Measurements from ENCODE around the gene RNF181. TPM values are rescaled to one million over a fixed set of nuclear protein-coding genes. Genes with fewer than 3 reads are reported as not detected.
"Not testable (repeated sequence)": the region's sequence is repeated elsewhere in the genome, so short reads cannot be mapped to it uniquely, and the experiment has no call there.

Gene RNF181
- total RNA-seq, 1 donor = 145 TPM

- DNase-seq (ENCODE audit: low read depth in 2 of 3, low spot score in 2 of 3) = no peak
Observed at GRCh38 chr2:85575739-85576138, 19.8 kb upstream of the RNF181 start.

- DNase-seq (ENCODE audit: low read depth in 2 of 3, low spot score in 2 of 3) = no peak
Observed at GRCh38 chr2:85577063-85577385, 18.5 kb upstream of the RNF181 start.

- DNase-seq (ENCODE audit: low read depth in 2 of 3, low spot score in 2 of 3) = peak in 1 of 3 donors; percentile 34
Observed at GRCh38 chr2:85577386-85578242, 17.9 kb upstream of the RNF181 start, which contains the start of gene VAMP8. TSS of gene VAMP8 (plus strand) at chr2:85577586. CDS start at chr2:85577647, 61 bp downstream.

- DNase-seq (ENCODE audit: low read depth in 2 of 3, low spot score in 2 of 3) = peak in 2 of 3 donors; percentile 81 to 85
Observed at GRCh38 chr2:85578243-85579180, 17.0 kb upstream of the RNF181 start.

GRCh38 chr2:85579266-85579935 is 16.1 kb upstream of the RNF181 start:
- peak in 1 of 3 donors; percentile 42 for DNase-seq (ENCODE audit: low read depth in 2 of 3, low spot score in 2 of 3)

- DNase-seq (ENCODE audit: low read depth in 2 of 3, low spot score in 2 of 3) = no peak
Observed at GRCh38 chr2:85580206-85580605, 15.3 kb upstream of the RNF181 start.

- DNase-seq (ENCODE audit: low read depth in 2 of 3, low spot score in 2 of 3) = no peak
Observed at GRCh38 chr2:85582492-85582891, 13.1 kb upstream of the RNF181 start.

GRCh38 chr2:85583667-85584353 is 11.7 kb upstream of the RNF181 start:
- no peak for DNase-seq (ENCODE audit: low read depth in 2 of 3, low spot score in 2 of 3)

- peak in 1 of 3 donors; percentile 37 for DNase-seq (ENCODE audit: low read depth in 2 of 3, low spot score in 2 of 3)
Observed at GRCh38 chr2:85584354-85584856, 11.1 kb upstream of the RNF181 start, which contains the start of gene VAMP5. TSS of gene VAMP5 (plus strand) at chr2:85584431. CDS start at chr2:85584491, 60 bp downstream.

GRCh38 chr2:85584857-85585780 is 10.4 kb upstream of the RNF181 start:
- no peak for DNase-seq (ENCODE audit: low read depth in 2 of 3, low spot score in 2 of 3)

GRCh38 chr2:85585781-85586105 is 9.8 kb upstream of the RNF181 start:
- no peak for DNase-seq (ENCODE audit: low read depth in 2 of 3, low spot score in 2 of 3)

GRCh38 chr2:85588236-85588635 is 7.3 kb upstream of the RNF181 start:
- peak in 1 of 3 donors; percentile 62 for DNase-seq (ENCODE audit: low read depth in 2 of 3, low spot score in 2 of 3)

- DNase-seq (ENCODE audit: low read depth in 2 of 3, low spot score in 2 of 3) = no peak
Observed at GRCh38 chr2:85588645-85589044, 6.9 kb upstream of the RNF181 start.

GRCh38 chr2:85589181-85589580 is 6.4 kb upstream of the RNF181 start:
- no peak for DNase-seq (ENCODE audit: low read depth in 2 of 3, low spot score in 2 of 3)

- DNase-seq (ENCODE audit: low read depth in 2 of 3, low spot score in 2 of 3) = no peak
Observed at GRCh38 chr2:85589982-85590791, 5.4 kb upstream of the RNF181 start.

- no peak for DNase-seq (ENCODE audit: low read depth in 2 of 3, low spot score in 2 of 3)
Observed at GRCh38 chr2:85590950-85591349, 4.6 kb upstream of the RNF181 start.

- DNase-seq (ENCODE audit: low read depth in 2 of 3, low spot score in 2 of 3) = no peak
Observed at GRCh38 chr2:85591563-85591962, 4.0 kb upstream of the RNF181 start.

GRCh38 chr2:85592299-85592698 is 3.2 kb upstream of the RNF181 start:
- DNase-seq (ENCODE audit: low read depth in 2 of 3, low spot score in 2 of 3) = not testable (repeated sequence)

Data from hematopoietic multipotent progenitor cell (in vitro differentiated cells).